ENCODE results near the gene TMED8. TPM values are rescaled to one million over a fixed set of nuclear protein-coding genes. Genes with fewer than 3 reads are reported as not detected.

TMED8 gene
- total and polyA plus RNA-seq, 4 donors = 1.3 to 6.9 (median 4.2) TPM

- H3K4me1 ChIP-seq (ENCODE audit: control insufficient read depth in 4 of 4, insufficient read depth in 4 of 4, low read length in 3 of 4) = no peaks in the 10 kb centered on the region
- TF ChIP-seq HNF4G (IDR thresholded peaks at IDR 0.05) (no peak), TAF1 (conservative IDR thresholded peaks at IDR 0.05) (no peak), CTCF (IDR thresholded peaks at IDR 0.05; ENCODE audit: low read depth, low read length, missing input control) (no peak), GABPA (IDR thresholded peaks at IDR 0.05 in 1 of 2, conservative IDR thresholded peaks at IDR 0.05 in 1 of 2) (no peak), RXRA (IDR thresholded peaks at IDR 0.05) (no peak), JUND (IDR thresholded peaks at IDR 0.05) (no peak), SP1 (IDR thresholded peaks at IDR 0.05) (no peak), HNF4A (conservative IDR thresholded peaks at IDR 0.05) (no peak), ATF3 (IDR thresholded peaks at IDR 0.05) (no peak), ZBTB33 (IDR thresholded peaks at IDR 0.05) (no peak), FOXA1 (IDR thresholded peaks at IDR 0.05) (no peak)
- TF ChIP-seq, protein P1, sequence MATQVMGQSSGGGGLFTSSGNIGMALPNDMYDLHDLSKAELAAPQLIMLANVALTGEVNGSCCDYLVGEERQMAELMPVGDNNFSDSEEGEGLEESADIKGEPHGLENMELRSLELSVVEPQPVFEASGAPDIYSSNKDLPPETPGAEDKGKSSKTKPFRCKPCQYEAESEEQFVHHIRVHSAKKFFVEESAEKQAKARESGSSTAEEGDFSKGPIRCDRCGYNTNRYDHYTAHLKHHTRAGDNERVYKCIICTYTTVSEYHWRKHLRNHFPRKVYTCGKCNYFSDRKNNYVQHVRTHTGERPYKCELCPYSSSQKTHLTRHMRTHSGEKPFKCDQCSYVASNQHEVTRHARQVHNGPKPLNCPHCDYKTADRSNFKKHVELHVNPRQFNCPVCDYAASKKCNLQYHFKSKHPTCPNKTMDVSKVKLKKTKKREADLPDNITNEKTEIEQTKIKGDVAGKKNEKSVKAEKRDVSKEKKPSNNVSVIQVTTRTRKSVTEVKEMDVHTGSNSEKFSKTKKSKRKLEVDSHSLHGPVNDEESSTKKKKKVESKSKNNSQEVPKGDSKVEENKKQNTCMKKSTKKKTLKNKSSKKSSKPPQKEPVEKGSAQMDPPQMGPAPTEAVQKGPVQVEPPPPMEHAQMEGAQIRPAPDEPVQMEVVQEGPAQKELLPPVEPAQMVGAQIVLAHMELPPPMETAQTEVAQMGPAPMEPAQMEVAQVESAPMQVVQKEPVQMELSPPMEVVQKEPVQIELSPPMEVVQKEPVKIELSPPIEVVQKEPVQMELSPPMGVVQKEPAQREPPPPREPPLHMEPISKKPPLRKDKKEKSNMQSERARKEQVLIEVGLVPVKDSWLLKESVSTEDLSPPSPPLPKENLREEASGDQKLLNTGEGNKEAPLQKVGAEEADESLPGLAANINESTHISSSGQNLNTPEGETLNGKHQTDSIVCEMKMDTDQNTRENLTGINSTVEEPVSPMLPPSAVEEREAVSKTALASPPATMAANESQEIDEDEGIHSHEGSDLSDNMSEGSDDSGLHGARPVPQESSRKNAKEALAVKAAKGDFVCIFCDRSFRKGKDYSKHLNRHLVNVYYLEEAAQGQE (IDR thresholded peaks at IDR 0.05) = no peak
- TF ChIP-seq, protein P2, sequence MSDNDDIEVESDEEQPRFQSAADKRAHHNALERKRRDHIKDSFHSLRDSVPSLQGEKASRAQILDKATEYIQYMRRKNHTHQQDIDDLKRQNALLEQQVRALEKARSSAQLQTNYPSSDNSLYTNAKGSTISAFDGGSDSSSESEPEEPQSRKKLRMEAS (IDR thresholded peaks at IDR 0.05) = no peak
- H3K4me3 ChIP-seq (ENCODE audit: low read depth in 1 of 3, low read length in 3 of 3) = no peak overlapping the region
- H3K27ac ChIP-seq (ENCODE audit: low read depth in 1 of 2, low read length in 2 of 2) = no peak overlapping the region
- H3K27me3 ChIP-seq (ENCODE audit: control insufficient read depth in 4 of 4, insufficient read depth in 4 of 4, low read length in 3 of 4) = no peaks in the 10 kb centered on the region
- no peaks in the 10 kb centered on the region for H3K9me3 ChIP-seq (ENCODE audit: control insufficient read depth in 4 of 4, low read length in 3 of 4)
- H3K9ac ChIP-seq (ENCODE audit: low read depth in 1 of 2, low read length in 2 of 2) = no peak overlapping the region
- no peak for DNase-seq (ENCODE audit: low spot score)
- 71% methylated on average over 3 of the region's 3 CpGs for WGBS
- peaks cover 0 to 7% (median 1%) of the 10 kb centered on the region in 4 donors for H3K36me3 ChIP-seq (ENCODE audit: control insufficient read depth in 4 of 4, insufficient read depth in 3 of 4, low read depth in 1 of 4, low read length in 3 of 4)
Measured at GRCh38 chr14:77306851-77307496, 69.9 kb downstream of the TMED8 start.

- no peak overlapping the region for H3K9ac ChIP-seq (ENCODE audit: low read depth in 1 of 2, low read length in 2 of 2)
- H3K4me3 ChIP-seq (ENCODE audit: low read depth in 1 of 3, low read length in 3 of 3) = no peak overlapping the region
- DNase-seq (ENCODE audit: low spot score) = no peak
- TF ChIP-seq, protein P1 (IDR thresholded peaks at IDR 0.05) = no peak
- TF ChIP-seq RXRA (IDR thresholded peaks at IDR 0.05) (no peak), FOXA1 (IDR thresholded peaks at IDR 0.05) (no peak), TAF1 (conservative IDR thresholded peaks at IDR 0.05) (no peak), CTCF (IDR thresholded peaks at IDR 0.05; ENCODE audit: low read depth, low read length, missing input control) (no peak), HNF4A (conservative IDR thresholded peaks at IDR 0.05) (no peak)
- 92% methylated on average over 3 of the region's 3 CpGs for WGBS
- no peaks in the 10 kb centered on the region for H3K9me3 ChIP-seq (ENCODE audit: control insufficient read depth in 4 of 4, low read length in 3 of 4)
- peaks cover 0 to 7% (median 1%) of the 10 kb centered on the region in 4 donors for H3K36me3 ChIP-seq (ENCODE audit: control insufficient read depth in 4 of 4, insufficient read depth in 3 of 4, low read depth in 1 of 4, low read length in 3 of 4)
- H3K4me1 ChIP-seq (ENCODE audit: control insufficient read depth in 4 of 4, insufficient read depth in 4 of 4, low read length in 3 of 4) = peaks cover 0 to 2% (median 0%) of the 10 kb centered on the region in 4 donors
- H3K27ac ChIP-seq (ENCODE audit: low read depth in 1 of 2, low read length in 2 of 2) = no peak overlapping the region
- no peaks in the 10 kb centered on the region for H3K27me3 ChIP-seq (ENCODE audit: control insufficient read depth in 4 of 4, insufficient read depth in 4 of 4, low read length in 3 of 4)
Measured at GRCh38 chr14:77306416-77306815, 70.5 kb downstream of the TMED8 start.

Data from liver (tissue), 9 donors.